Kidney glomerular epithelial cell (primary cell): ENCODE results near the gene ANKRD33.

ENCODE experiments used
- DNase-seq: peaks from one replicate; lab custom pipeline; 2025; lab: John Stamatoyannopoulos, UW

ANKRD33 gene

GRCh38 chr12:51860986-51861385, 26.9 kb upstream of the ANKRD33 start:
- DNase-seq, result no peak

GRCh38 chr12:51862947-51863346, 25.0 kb upstream of the ANKRD33 start:
- DNase-seq, result no peak

- DNase-seq, result no peak
Measured at GRCh38 chr12:51863363-51863932, 24.5 kb upstream of the ANKRD33 start.

GRCh38 chr12:51863933-51864832, 23.7 kb upstream of the ANKRD33 start:
- no peak for DNase-seq

- no peak for DNase-seq
Measured at GRCh38 chr12:51864833-51865670, 22.9 kb upstream of the ANKRD33 start.

GRCh38 chr12:51865757-51866270, 22.1 kb upstream of the ANKRD33 start:
- DNase-seq, result no peak

GRCh38 chr12:51866324-51866723, 21.6 kb upstream of the ANKRD33 start:
- DNase-seq, result no peak

GRCh38 chr12:51866762-51867161, 21.1 kb upstream of the ANKRD33 start:
- no peak for DNase-seq

GRCh38 chr12:51867371-51867770, 20.5 kb upstream of the ANKRD33 start:
- DNase-seq, result no peak

- DNase-seq, result no peak
Measured at GRCh38 chr12:51867796-51868428, 20.0 kb upstream of the ANKRD33 start.

GRCh38 chr12:51868821-51869495, 18.9 kb upstream of the ANKRD33 start:
- no peak for DNase-seq

GRCh38 chr12:51869496-51869865, 18.4 kb upstream of the ANKRD33 start:
- no peak for DNase-seq

GRCh38 chr12:51869931-51870330, 18.0 kb upstream of the ANKRD33 start:
- DNase-seq, result no peak

GRCh38 chr12:51870504-51870903, 17.4 kb upstream of the ANKRD33 start:
- DNase-seq, result no peak

- DNase-seq, result no peak
Measured at GRCh38 chr12:51871126-51871525, 16.8 kb upstream of the ANKRD33 start.

GRCh38 chr12:51871918-51872688, 15.8 kb upstream of the ANKRD33 start:
- no peak for DNase-seq

GRCh38 chr12:51872689-51872981, 15.3 kb upstream of the ANKRD33 start:
- no peak for DNase-seq

GRCh38 chr12:51873251-51873994, 14.5 kb upstream of the ANKRD33 start:
- DNase-seq, result no peak

- no peak for DNase-seq
Measured at GRCh38 chr12:51874000-51874399, 13.9 kb upstream of the ANKRD33 start.

- DNase-seq, result no peak
Measured at GRCh38 chr12:51874486-51874885, 13.4 kb upstream of the ANKRD33 start.
